WI38 (cell line): ENCODE data around the gene FAM83B.
A peak's percentile ranks its signal among the peaks of the same experiment; 100 is the strongest.

Experiments
- H3K4me3 ChIP-seq: 2 replicates; pipeline ENCODE4 v1.5.1; 2011; ENCODE audit warnings: low read depth, mild to moderate bottlenecking, control low read depth, low read length
- TF ChIP-seq, protein P1 (sequence below): IDR thresholded peaks from 2 replicates; pipeline ENCODE4 v1.5.1; 2012; ENCODE audit warnings: low read depth, mild to moderate bottlenecking, control low read depth, low read length

Gene FAM83B

DNA sequence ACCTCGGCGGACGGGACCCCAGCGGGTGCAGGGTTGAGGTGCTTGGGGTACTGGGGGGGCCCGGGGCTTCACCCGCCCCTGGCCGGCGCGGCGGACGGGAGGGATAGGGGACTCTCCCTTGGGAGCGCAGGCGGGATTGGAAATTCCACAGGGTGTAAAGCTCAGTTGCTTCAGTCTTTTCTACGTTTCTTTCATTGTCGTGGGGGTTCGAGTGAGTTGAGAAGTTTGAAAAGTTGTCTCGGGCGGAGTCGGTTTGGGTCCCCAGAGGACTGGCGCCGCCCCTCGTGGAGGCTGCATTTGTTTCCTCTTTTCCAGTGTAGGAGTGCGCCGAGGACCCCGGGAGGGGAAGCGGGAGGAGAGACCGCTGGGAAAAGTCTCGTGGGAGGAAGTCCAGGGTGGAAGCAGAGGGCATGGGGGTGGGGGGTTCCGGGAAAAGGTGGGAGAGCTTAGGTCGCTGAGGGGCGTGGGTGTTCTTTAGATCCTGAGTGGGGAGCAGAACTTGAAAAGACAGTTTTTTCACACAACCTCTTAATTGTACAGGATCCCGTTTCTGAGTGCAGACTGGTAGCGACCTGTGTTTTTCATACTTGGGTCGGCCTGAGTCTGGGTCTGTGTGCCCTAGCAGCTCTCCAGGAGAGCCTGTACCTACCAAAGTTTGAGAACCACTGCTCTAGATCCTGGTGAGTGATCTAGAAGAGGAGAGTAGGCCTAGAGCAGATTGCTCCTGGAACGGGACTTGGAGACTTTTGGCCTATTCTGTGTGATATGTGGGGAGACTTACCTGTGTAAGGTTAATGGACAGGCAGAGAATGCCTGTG lies 495 bp downstream of the FAM83B start:
- H3K4me3 ChIP-seq, result peak overlapping the region; percentile 54
- TF ChIP-seq, protein P1, sequence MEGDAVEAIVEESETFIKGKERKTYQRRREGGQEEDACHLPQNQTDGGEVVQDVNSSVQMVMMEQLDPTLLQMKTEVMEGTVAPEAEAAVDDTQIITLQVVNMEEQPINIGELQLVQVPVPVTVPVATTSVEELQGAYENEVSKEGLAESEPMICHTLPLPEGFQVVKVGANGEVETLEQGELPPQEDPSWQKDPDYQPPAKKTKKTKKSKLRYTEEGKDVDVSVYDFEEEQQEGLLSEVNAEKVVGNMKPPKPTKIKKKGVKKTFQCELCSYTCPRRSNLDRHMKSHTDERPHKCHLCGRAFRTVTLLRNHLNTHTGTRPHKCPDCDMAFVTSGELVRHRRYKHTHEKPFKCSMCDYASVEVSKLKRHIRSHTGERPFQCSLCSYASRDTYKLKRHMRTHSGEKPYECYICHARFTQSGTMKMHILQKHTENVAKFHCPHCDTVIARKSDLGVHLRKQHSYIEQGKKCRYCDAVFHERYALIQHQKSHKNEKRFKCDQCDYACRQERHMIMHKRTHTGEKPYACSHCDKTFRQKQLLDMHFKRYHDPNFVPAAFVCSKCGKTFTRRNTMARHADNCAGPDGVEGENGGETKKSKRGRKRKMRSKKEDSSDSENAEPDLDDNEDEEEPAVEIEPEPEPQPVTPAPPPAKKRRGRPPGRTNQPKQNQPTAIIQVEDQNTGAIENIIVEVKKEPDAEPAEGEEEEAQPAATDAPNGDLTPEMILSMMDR, result no peak

DNA sequence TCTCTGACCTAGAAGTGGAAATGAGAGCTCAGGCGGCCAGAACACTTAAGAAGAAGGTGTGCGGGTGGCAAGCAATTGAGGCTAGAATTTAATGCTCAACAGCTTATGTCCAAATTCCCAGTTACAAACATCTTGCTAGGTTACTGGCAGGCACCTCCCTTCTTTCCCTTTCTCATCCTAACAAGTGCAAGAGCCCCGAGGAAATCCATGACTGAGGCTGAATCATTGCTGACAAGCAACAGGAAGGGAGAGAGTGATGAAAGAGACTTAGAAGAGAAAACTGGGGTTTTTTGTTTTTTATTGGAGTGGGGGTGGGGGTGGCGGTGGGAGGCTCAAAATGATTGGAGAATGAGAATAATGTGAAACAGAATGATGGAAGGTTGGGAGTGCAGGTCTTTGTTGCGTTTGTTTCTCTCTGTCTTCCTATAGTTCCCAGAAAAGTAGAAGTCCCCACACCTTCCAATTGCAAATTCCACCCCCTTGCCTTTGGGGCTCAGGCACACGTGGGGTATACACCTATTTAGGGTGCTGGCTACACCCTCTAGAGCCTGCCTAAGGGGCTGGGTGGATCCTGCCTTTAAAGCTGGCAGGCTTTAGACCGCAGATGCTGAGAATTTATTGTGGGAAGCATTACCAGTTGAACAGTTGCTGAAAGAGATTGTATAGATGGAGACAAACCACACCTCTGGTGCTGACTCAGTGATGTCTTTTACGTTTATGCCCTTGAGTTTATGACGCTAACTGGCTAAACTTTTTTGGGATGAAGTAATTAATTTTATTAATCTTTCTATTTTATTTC lies 1.4 kb downstream of the FAM83B start:
- TF ChIP-seq, protein P1, result no peak
- H3K4me3 ChIP-seq, result no peak overlapping the region

GRCh38 chr6:54850114-54850513 lies 3.5 kb downstream of the FAM83B start:
- H3K4me3 ChIP-seq, result no peak overlapping the region
- TF ChIP-seq, protein P1, result no peak

- TF ChIP-seq, protein P1, result no peak
- no peak overlapping the region for H3K4me3 ChIP-seq
Measured at GRCh38 chr6:54856129-54856528, 9.6 kb downstream of the FAM83B start.

- no peak overlapping the region for H3K4me3 ChIP-seq
Measured at GRCh38 chr6:54860132-54860531, 13.6 kb downstream of the FAM83B start.

GRCh38 chr6:54860739-54861138 lies 14.2 kb downstream of the FAM83B start:
- H3K4me3 ChIP-seq, result no peak overlapping the region
- TF ChIP-seq, protein P1, result no peak

More at GRCh38 chr6:54860132-54860531, 13.6 kb downstream of the FAM83B start:
- TF ChIP-seq, protein P1, result no peak

GRCh38 chr6:54861905-54862616 lies 15.5 kb downstream of the FAM83B start:
- TF ChIP-seq, protein P1, result no peak
- no peak overlapping the region for H3K4me3 ChIP-seq
